NCI-H1436 treated with DMSO at 0.1 percent for 48 hours (cell line): Measurements from ENCODE around the gene CTRB1.
"Not testable (repeated sequence)": the region's sequence is repeated elsewhere in the genome, so short reads cannot be mapped to it uniquely, and the experiment has no call there.

ENCODE experiments used
- DNase-seq: peaks from one replicate; lab custom pipeline; 2025; lab: John Stamatoyannopoulos, UW

The CTRB1 gene

DNA sequence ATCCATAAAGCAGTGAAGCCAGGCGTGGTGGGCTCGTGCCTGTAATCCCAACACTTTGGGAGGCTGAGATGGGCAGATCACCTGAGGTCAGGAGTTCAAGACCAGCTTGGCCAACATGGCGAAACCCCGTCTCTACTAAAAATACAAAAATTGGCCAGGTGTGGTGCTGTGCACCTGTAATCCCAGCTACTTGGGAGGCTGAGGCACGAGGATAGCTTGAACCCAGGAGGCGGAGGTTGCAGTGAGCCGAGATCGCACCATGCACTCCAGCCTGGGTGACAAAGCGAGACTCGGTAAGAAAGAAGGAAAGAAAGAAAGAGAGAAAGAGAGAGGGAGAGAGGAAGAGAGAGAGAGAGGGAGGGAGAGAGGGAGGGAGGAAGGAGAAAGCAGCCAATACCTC, 53.8 kb downstream of the CTRB1 start:
- DNase-seq: not testable (repeated sequence)

DNA sequence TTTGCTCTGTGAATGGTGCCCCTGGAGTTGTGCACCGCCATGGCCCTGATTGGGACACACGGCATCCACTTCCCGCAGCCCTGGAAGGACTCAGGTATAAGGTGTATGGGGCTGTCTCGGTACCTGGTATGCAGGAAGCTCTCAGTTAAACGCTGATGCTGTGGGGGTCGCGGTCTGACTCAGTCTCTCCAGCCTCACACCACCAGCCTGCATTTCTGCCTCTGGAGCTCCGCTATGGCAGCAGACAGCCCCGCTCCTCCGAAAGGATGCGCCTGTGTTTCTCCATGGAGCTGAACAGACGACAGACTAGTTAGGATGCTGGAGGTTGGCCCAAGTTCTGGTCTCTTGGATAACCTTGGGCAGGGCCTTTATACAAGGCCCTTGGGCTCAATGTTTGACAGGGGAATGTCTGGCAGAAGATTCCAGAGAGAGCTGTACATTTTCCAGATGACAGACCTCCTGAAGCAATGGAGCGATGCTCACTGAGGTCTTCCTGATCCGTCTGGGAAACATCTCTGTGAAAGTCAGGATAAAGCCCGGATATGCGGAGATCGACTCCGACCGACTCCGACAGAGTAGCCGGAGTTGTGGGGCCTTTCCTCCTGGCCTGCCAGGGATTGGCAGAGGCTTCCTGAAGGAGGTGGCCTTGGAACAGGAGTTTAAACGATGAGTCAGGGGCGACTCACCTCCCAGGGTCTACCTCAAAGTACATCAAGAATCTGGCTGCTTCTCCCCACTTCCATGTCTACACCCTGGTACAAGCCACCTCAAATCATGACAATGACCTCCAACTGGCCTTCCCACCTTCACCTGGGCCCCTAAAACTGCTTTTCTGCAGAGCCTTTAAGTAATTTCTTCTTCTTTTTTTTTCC, 54.5 kb downstream of the CTRB1 start:
- no peak for DNase-seq
